NCI-H2107 treated with DMSO at 0.1 percent for 48 hours (cell line): Measurements from ENCODE around the gene CSRP3.

Experiments used
- DNase-seq: peaks from one replicate; lab custom pipeline; 2025; ENCODE audit not compliant: unreplicated experiment; lab: John Stamatoyannopoulos, UW

The CSRP3 gene

DNA sequence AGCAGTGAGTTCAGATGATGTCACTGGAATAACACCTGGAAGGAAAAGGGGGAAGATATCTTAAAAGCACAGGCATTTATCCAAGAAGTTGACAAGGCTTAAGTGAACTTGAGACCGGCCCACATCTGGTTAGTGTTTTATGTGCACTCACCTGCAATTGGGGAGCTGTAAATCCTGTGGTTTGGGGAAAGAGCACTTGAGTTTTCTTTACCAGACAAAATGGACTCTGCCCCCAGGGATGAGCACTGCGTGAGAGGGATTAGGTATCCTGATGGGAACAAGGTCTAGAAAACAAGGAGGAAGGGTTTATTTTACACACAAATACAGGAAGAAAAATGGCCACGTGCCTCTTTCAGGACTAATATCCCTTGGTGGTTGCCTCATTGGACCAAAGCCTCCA is 23.8 kb upstream of the CSRP3 start:
- peak; percentile 35 for DNase-seq

DNA sequence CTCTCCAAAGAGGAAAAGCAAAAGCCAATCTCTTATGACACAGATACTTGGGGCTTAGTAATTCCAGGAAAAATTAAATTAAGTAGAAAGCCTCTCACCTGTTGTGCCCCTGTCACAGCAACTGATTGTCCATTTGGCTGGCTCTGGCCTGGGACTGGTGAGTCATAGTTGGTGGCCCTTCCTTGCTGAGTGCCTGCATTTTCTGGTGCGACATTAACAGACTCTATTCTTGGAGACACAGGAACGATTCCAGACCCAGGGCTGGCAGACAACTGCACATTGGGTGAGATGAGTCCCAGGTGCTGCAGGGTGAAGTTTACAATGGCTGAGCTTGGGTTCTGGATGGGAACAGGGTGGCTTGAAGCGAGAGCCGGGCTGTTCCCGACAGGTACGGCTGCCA is 23.3 kb upstream of the CSRP3 start:
- DNase-seq: no peak

DNA sequence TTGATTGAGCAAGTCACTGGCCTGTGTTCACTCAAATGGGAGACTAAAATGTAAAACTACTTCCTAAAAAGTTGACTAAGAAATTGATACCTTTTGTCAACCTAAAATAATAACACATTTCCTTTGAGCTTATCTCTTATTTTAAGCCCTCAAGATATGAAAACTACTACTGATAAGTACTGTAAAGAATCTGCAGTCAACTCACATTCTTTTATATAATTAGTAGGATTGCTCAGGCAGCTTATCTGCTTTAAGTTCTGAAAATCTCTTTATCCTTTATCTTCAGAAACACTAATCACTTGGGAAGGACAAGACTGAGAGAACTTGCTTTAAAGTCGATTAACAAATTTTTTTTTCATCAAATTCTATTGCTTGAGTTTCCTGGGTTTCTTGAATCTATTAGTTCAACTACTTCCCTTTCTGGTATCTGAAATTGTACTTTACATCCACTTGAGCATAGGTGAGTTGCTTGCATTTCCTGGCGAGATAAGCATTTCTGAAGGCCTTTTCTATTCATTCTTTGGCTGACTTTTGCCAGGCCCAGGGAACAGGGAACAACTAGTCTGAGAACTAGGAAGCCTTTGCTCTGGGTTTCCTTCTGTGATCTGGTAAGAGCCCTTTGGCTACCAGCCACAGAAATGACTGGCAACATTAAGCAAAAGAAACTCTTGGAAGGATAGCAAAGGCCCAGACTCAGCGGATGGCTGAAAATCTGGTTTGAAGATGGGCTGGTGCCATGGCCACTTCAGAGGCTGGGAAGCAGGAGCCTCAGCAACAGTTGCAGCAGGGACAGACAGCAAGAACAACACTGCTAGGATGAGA is 19.3 kb upstream of the CSRP3 start:
- DNase-seq: no peak

DNA sequence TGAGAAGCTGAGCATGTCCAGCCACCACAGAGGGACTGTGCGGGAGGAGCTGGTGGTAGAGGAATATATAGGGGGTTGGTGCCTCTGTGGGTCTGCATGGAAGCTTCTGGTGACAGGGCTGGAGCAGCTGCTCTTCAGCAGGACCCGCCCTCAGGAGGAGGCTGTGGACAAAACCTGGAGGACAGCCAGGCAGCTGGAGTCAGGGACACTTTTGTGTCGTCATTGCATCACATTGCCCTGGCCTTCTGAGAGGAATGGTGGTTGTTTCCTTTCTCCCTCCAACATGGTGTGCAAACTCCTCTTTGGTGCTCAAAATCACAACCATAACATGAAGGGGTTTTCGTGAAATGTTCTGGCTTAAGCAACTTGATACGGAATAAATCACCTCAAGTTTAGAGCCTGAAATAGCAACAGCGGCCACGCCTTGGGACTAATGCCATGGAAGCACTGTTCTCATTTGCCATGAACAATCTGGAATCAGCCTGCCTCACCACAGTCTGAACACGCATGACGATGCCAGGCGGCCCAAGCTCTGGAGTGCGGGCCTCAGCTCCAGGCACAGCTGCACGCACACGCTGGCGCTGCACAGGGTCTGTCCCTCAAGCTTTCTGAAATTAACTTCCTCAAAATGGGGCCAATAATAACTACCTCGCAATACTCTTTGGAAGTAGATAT is 17.1 kb upstream of the CSRP3 start:
- no peak for DNase-seq

DNA sequence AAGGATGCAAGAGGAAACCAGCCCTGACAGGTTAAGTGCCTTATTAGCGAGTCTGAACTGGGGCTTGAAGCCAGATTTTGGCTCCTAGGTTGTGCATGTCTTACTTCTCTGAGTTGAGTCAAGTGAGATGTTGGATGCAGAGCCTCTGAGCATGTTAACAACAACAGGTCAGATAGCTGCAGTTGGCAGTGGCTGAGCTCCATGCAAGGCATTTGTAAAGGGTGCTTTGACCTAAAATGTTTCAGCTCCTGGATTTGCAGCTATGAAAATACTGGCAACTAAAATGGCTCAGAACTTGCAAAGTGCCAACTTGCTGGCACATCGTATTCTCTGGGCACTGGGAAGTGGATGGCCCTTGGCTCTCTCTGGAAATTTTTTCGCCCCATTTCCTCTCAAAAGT is 16.4 kb upstream of the CSRP3 start:
- DNase-seq: no peak

DNA sequence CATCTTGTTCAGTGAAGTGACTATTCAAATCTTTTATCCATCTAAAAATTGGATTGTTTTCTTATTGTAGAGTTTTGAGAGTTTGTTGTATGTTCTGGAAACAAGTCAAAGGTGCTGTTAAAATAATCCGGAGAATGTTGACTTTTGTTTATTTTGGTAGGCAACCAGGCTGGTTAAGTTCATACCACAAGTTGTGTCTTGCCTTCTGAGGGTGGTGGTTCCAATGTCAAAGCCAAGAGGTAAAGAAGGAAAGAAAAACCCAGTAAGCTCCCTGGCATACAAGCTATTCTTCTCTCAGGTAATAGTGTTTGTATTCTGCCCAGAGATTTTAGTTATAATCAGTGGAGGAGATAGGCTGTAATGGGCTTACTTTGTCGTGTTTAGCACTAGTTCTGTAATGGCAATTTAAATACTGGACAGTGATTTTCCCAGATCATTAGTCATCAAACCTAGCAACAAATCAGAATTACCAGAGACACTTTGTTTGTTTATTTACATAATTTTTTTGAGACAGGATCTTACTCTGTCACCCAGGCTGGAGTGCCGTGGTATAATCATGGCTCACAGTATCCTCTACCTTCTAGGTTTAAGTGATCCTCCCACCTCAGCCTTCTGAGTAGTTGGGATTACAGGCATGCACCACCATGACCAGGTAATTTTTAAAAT is 15.1 kb upstream of the CSRP3 start:
- DNase-seq: no peak

DNA sequence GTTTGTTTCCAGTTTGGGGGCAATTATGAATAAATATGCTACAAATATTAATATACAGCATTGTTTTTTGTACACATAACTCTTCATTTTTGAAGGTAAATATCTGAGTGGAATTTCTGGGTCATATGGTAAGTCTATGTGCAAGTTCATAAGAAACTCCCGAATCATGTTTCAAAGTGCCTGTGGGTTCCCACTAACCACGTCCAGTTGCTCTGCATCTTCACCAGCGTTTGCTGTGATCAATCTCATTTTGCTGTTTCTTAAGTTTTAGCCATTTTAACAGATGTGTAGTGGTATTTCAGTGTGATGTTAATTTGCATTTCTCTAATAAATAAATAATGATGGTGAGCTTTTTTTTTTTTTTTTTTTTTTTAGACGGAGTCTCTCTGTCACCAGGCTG is 14.2 kb upstream of the CSRP3 start:
- DNase-seq: no peak

DNA sequence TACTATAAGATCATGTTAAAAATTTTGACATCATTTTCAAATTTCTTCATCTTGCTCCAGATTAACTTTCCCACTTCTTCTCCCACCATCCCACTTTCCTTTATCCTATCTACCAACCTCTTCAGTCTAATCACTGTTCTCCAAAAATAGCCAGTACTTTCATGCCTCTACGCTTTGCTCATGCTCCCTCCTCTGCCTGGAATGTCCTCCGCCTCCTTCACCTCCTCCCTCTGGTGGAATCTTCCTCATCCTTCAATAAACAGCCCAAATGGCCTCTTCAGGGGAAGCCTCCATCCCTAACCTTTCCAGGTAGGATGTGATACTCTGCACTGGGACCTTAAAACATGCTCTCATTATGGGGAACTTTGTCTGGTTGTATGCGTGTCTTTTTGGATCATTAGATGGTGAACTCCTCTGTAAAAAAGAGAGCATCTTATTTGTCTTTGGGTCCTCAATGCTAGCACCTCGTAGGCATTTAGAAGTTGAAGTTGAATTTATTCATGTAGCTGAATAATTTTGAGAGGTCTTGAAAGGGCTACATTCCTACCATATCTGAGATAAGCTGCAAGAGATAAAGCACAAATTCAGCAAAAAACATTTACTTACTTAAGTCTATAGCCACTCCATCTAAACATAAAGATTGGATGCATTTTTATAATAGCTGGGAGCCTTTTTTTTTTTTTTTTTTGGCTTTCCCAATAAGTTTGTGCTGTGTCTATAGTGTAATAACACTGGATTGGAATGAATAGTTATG is 8.0 kb upstream of the CSRP3 start:
- no peak for DNase-seq

DNA sequence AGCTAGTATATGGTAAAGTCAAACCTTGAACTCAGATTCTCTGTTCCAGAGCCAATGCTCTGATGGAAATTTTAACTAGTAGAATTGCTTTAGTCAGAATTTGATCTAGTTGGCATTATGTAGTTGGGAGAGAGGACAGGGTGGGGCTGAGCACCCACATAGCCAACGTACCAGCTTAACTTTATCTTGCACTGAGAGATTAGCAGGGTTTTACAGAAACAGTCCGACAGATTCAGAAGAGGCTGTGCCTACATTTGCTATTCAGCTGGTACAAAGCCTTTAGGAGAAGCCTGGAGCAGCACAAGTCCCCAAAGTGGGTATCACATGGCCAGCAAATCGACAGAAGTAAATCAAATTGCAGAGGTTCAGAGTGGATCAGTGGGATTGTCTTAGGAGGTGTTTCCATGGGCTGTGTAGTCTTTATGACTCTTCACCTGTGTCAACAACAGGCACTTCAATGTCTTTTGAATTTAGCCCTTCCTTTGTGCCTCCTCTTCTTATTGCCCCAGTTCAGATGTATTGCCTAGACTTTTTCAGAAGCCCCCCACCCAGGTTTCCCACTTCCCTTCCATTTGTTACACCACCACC is 7.3 kb upstream of the CSRP3 start:
- no peak for DNase-seq

DNA sequence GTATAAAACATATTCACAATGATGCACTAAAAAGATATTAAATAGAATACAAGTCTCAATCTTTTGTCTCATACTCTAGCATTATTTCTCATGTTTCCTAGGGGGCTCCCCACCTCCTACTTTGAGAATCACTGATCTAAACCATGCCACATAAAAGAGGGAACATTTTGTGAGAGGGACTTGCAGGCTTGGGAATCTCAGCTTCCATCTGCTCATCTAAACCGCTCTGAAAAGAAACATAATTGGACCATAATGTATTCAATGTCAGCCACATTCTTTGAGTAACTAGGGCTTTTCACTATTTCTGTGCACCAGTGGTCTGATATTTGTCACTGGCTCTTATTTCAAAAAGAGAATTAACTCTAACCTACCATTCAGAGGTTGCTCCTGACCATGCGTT is 6.4 kb upstream of the CSRP3 start:
- no peak for DNase-seq

DNA sequence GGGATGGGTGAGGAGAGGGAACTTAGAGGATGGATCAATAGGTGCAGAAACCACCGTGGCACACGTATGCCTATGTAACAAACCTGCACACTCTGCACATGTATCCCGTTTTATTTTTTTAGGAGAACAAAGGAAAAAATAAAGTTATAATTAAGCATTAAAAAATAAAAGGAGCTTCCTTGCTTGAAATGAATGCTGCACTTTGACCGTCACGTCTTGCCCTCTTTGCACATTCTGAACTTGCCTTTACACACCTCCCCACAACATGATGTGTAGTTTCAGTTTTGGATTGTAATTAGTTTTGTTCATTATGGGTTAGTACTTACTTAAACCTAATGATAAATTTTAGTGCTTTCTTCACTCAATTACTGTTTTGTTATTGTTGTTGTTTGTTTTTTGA is 3.1 kb upstream of the CSRP3 start:
- no peak for DNase-seq

DNA sequence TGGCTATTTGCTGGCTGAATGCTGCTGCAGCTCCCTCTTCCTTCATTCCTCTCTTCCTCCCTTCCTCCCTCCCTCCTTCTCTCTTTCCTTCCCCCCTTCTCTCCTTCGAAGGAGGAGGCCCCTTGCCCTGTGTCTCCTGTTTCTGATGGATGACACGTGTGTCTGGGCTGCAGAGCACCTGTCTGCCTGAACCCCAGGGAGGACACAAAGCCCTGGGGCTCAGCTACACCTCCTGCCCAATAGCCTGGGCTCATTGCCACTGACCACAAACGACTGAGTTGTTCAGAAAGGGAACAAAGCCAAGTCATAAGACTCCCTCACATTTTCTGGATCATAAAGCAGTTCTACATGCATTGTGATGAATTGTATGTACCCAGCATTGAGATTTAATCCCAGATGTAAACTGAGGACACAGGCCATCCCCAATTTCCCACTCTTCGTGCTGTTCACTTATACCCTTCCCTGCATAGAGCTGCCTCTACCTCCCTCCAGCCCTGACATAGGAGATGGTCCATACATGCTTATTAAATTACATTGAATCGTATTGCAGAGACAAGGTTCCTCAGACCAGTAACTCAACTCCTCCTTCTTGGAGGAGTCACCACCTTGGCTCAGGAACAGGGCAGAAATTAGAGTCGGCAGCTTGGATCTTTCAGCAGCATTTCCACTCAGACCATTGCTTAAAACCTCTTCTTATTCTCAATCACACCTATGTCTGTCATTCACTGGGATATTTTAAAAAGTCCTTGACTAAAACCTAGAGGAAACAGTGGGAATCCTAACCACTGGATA is 1.2 kb downstream of the CSRP3 start:
- DNase-seq: peak; percentile 82

DNA sequence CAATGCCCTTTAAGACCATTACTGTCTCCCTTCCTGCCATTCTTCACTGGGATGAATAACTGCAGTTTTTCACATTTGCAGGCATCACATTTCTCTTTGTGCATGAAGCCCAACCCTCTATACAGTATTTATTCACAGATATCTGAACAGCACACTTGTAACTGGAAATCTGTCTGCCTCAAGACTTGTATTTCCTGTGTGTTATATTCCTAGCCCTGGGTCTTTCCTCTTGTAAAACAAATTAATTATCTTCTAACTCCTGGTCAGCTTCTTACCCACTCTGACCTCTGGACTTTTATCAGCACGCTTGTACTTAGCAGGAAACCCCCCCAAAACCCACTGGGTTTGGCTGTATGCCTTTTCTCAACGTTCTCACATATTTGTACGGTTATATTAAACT is 2.0 kb downstream of the CSRP3 start:
- peak; percentile 68 for DNase-seq

DNA sequence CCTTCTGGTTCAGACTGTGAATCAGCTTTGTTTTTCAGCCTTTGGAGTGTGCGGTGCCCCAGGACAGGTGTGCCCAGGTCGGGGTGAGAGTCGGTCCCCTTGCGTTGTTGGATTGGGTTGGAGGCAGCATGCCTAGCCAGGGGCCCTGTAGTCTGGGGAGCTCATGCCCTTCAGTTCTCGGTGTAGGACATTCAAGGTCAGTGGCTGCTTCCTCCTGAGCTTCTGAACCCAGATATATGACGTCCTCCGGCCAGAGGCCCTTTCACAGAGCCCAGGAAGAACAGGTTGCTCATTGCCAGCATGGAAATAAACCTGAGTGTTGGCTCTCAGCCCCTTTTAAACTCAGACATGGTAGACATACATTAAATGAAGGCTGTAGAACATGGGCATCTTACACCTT is 2.7 kb downstream of the CSRP3 start:
- DNase-seq: no peak

DNA sequence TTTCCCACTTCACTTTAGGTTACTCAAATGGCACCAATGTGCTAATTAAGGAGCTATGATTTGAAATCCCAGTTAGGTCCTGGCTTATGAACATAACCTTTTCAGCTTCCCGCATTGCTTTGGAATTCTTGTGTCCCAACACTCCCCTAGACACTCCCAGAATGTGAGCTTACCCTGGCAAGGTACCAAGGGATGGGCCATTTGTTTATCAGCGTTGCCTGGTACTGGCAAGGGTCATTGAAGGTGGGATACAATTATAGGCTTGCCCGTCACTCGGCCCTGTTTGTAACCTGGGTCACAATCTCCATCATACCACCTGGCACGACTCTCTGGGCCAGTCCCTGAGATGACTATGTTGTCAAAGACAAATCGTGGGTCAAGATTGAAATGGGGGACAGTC is 5.4 kb downstream of the CSRP3 start:
- DNase-seq: no peak

DNA sequence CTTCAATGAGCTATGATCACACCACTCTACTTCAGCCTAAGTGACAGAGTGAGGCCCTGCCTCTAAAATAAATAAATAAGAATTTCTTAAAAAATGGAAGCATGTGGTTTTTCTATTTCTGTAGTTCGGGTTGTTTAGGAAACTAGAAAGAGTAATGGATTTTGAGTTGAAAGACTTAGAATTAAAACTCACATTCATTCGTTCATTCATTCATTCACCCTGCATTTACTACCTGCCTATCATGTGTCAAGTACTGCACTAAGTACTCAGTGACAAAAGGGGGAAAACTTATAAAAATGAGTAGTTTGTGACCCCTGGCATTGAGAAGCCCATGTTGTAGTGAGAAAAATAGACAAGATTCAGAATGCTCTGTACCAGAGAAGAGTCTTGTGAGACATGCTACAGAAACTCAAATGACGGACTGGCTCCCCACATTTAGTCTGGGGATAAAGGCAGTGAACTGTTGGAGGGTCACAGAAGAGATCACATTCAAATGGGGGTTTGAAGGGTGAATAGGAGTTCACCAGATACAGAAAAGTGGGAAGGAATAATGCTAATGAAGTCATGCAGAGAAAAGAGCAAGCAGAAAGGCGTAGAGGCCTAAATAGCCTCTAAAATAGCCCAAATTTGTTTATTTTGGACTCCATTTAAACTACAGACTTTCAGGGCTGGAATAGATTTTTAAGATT is 7.0 kb downstream of the CSRP3 start:
- DNase-seq: no peak

DNA sequence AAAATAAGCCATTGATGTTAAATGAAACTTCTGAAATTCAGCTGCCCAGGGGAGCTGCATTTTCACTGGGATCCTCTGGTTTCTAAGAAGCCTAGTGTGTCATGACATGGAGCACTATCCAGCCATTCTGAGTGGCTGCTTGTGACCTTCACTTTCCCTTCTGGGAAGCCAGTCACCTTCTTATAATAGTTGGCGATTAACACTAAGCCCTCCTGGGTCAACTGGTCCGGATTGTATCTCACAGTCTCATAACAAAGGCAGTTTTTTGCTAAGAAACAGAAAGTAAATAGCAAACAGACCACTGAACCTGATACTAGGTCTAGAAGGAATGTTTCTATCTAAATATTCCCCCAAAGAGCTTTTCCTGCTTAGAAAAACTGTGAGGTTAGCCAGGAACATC is 7.9 kb downstream of the CSRP3 start:
- no peak for DNase-seq

DNA sequence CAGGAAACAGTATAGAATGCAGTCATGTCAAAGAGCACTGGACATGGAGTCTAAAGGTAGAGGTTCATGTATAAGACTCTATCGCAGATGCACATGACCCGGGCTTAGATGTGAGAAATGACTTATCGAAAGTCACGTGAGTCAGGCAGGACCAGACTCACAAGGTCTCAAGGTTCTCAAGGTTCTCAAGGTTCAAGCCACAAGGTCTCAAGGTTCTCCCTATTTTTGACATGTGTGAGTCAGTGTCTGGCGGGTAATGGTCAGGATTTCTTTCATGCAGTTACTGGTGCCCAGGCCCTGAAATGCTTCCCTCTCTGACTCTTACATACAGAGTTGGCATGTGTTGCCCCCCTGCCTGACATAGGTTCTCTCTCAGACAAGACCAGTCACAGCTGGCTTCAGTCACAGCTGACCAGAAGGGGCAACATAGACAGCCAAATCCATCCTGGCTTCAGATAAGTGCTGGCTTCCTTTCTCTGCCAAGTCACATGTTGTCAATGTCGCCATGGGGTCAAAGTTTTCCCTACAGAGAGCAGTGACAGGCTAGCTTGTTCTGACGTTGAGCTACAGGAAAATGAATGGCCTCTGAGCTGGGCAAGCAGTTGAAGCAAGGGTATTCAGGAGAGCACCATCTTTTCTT is 10.1 kb downstream of the CSRP3 start:
- no peak for DNase-seq

DNA sequence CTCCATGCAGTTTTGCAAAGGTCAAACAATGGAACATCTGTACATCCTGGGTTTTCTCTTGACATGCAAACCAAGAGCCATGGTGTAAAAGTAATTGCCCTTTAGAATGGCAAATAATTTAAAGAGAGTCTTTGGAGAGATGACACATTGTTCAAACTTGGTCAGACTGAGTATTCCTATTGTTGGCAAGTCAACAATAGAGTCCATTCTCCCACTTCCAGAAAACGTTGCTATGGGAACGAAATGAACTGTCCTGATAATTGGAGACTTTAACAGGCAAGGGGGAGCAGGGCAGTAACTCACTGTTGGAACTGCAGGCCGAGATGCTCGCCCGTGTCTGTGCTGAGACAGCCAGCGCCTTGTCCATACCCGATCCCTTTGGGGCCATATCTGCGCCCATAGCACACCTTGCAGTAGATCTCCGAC is 13.9 kb downstream of the CSRP3 start:
- no peak for DNase-seq
